ENCODE results near the gene SCGB3A2. TPM values are rescaled to one million over a fixed set of nuclear protein-coding genes. Genes with fewer than 3 reads are reported as not detected.

The SCGB3A2 gene
- total and polyA plus RNA-seq, 2 experiments from 2014 or later = 33.6 to 70.6 TPM

- no peak overlapping the region for H3K4me2 ChIP-seq
- H4K20me1 ChIP-seq (ENCODE audit: insufficient read depth, poor library complexity, severe bottlenecking) = no peaks in the 10 kb centered on the region
- H3K9me3 ChIP-seq (ENCODE audit: low read depth) = no peaks in the 10 kb centered on the region
- TF ChIP-seq EZH2phosphoT487 (IDR thresholded peaks at IDR 0.05; ENCODE audit: low read depth, severe bottlenecking, unreplicated experiment) (no peak), EZH2 (IDR thresholded peaks at IDR 0.05; ENCODE audit: borderline replicate concordance) (no peak)
- TF ChIP-seq, protein P1, sequence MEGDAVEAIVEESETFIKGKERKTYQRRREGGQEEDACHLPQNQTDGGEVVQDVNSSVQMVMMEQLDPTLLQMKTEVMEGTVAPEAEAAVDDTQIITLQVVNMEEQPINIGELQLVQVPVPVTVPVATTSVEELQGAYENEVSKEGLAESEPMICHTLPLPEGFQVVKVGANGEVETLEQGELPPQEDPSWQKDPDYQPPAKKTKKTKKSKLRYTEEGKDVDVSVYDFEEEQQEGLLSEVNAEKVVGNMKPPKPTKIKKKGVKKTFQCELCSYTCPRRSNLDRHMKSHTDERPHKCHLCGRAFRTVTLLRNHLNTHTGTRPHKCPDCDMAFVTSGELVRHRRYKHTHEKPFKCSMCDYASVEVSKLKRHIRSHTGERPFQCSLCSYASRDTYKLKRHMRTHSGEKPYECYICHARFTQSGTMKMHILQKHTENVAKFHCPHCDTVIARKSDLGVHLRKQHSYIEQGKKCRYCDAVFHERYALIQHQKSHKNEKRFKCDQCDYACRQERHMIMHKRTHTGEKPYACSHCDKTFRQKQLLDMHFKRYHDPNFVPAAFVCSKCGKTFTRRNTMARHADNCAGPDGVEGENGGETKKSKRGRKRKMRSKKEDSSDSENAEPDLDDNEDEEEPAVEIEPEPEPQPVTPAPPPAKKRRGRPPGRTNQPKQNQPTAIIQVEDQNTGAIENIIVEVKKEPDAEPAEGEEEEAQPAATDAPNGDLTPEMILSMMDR (IDR thresholded peaks at IDR 0.05; ENCODE audit: poor library complexity) = peak; percentile 88
- H2AFZ ChIP-seq = no peak overlapping the region
- no peaks in the 10 kb centered on the region for H3K9me2 ChIP-seq (replicated peaks; ENCODE audit: insufficient read depth)
- no peaks in the 10 kb centered on the region for H3K36me3 ChIP-seq (replicated peaks; ENCODE audit: insufficient read depth, low read depth)
- H3K79me2 ChIP-seq = no peaks in the 10 kb centered on the region
- WGBS (ENCODE audit: low lambda C conversion rate, missing lambda C conversion rate) = 0% methylated on average over 2 of the region's 2 CpGs
- peaks cover 3% of the 10 kb centered on the region for H3K27me3 ChIP-seq
- peak; percentile 74 for DNase-seq (ENCODE audit: low spot score)
- no peak overlapping the region for H3K27ac ChIP-seq
- H3K4me1 ChIP-seq (ENCODE audit: insufficient read depth) = peaks cover 6% of the 10 kb centered on the region
- no peak overlapping the region for H3K4me3 ChIP-seq
Measured at GRCh38 chr5:147857302-147858129, 21.0 kb upstream of the SCGB3A2 start.

DNA sequence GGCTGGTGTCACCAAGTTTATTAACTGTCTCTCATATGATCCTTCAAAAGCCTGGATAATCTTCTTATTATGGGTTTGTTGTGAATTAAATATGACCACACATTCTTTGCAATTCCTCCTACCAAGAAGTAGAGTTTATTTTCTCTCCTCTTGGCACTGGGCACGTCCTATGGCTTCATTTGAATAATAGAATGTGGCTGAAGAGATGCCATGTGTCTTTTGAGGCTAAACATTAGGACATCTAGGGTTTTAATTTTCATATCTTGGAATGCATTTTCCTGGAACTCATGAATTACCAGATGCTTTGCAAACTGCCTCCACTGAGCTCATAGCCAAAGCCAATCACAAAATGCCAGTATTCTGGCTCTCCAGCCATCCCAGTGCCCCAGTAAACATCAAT, 19.9 kb upstream of the SCGB3A2 start:
- Histone ChIP-seq H3K27me3 (peaks cover 3% of the 10 kb centered on the region), H3K79me2 (no peaks in the 10 kb centered on the region), H3K4me3 (no peak overlapping the region), H2AFZ (no peak overlapping the region), H3K4me1 (ENCODE audit: insufficient read depth) (peaks cover 6% of the 10 kb centered on the region), H3K27ac (no peak overlapping the region), H3K9me2 (replicated peaks; ENCODE audit: insufficient read depth) (no peaks in the 10 kb centered on the region), H3K36me3 (replicated peaks; ENCODE audit: insufficient read depth, low read depth) (no peaks in the 10 kb centered on the region), H3K9me3 (ENCODE audit: low read depth) (no peaks in the 10 kb centered on the region), H3K4me2 (no peak overlapping the region), H4K20me1 (ENCODE audit: insufficient read depth, poor library complexity, severe bottlenecking) (no peaks in the 10 kb centered on the region)
- WGBS (ENCODE audit: low lambda C conversion rate, missing lambda C conversion rate) = 83% methylated on average over 1 of the region's 1 CpG
- DNase-seq (ENCODE audit: low spot score) = no peak
- TF ChIP-seq EZH2 (IDR thresholded peaks at IDR 0.05; ENCODE audit: borderline replicate concordance) (no peak), EZH2phosphoT487 (IDR thresholded peaks at IDR 0.05; ENCODE audit: low read depth, severe bottlenecking, unreplicated experiment) (no peak)
- TF ChIP-seq, protein P1 (IDR thresholded peaks at IDR 0.05; ENCODE audit: poor library complexity) = no peak

DNA sequence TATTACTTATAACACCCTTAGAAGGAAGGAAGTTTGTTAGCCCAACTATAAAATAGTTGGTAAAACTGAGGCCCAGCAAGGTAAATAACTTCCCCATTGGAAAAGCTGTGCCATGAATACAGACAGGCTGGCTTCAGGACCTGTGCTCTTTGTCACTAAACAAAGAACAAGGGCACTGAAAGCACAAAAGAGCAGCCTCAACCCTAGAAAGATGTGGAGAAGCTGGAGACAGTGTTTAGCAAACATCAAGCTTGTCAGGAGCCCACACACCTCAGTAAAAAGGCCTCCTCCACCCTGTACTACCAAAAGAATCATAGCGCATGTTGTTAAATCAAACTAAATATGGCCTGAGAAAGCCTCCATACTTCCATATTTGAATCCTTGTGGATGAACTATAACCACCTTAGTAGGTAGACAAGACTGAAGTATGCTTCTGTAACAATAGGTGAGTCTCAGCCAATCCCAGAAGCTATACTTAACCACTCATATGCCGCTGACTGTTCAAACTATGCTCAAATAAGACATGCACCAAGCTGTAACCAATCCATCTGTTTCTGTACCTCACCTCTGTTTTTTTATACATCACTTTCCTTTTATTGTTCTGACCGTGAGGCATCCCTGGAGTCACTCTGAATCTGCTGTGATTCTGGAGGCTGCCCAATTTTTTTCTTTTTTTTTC, 18.4 kb upstream of the SCGB3A2 start:
- WGBS (ENCODE audit: low lambda C conversion rate, missing lambda C conversion rate) = 76% methylated on average over 3 of the region's 3 CpGs
- Histone ChIP-seq H3K9me2 (replicated peaks; ENCODE audit: insufficient read depth) (no peaks in the 10 kb centered on the region), H3K4me3 (no peak overlapping the region), H3K27ac (no peak overlapping the region), H3K9me3 (ENCODE audit: low read depth) (no peaks in the 10 kb centered on the region), H3K4me1 (ENCODE audit: insufficient read depth) (peaks cover 6% of the 10 kb centered on the region), H4K20me1 (ENCODE audit: insufficient read depth, poor library complexity, severe bottlenecking) (no peaks in the 10 kb centered on the region), H3K4me2 (no peak overlapping the region), H2AFZ (no peak overlapping the region), H3K79me2 (no peaks in the 10 kb centered on the region), H3K27me3 (no peaks in the 10 kb centered on the region), H3K36me3 (replicated peaks; ENCODE audit: insufficient read depth, low read depth) (no peaks in the 10 kb centered on the region)
- no peak for TF ChIP-seq EZH2phosphoT487 (IDR thresholded peaks at IDR 0.05; ENCODE audit: low read depth, severe bottlenecking, unreplicated experiment)
- no peak for TF ChIP-seq EZH2 (IDR thresholded peaks at IDR 0.05; ENCODE audit: borderline replicate concordance)
- TF ChIP-seq, protein P1 (IDR thresholded peaks at IDR 0.05; ENCODE audit: poor library complexity) = no peak
- DNase-seq (ENCODE audit: low spot score) = no peak

Data from hepatocyte (in vitro differentiated cells).